IPS-NIHi7 (cell line): Measurements from ENCODE around the gene S100G.
A peak's percentile ranks its signal among the peaks of the same experiment; 100 is the strongest.
"Not testable (repeated sequence)": the region's sequence is repeated elsewhere in the genome, so short reads cannot be mapped to it uniquely, and the experiment has no call there.

Experiments
- DNase-seq: peaks from one replicate; pipeline ENCODE4 v3.0.0; 2012; ENCODE audit warnings: mixed read lengths; ENCODE audit errors: extremely low spot score

Gene S100G

GRCh38 chrX:16649858-16650257, at the start of gene S100G:
TSS of gene S100G (plus strand) at chrX:16650158. CDS start at chrX:16651007, 849 bp downstream.
- no peak for DNase-seq

GRCh38 chrX:16601885-16602284, 48.1 kb upstream of the S100G start:
- no peak for DNase-seq

- not testable (repeated sequence) for DNase-seq
These were observed 46.7 kb upstream of the S100G start for GRCh38 chrX:16603235-16603634.

GRCh38 chrX:16603822-16604221, 46.1 kb upstream of the S100G start:
- DNase-seq: no peak

- DNase-seq: no peak
These were observed 45.6 kb upstream of the S100G start for GRCh38 chrX:16604337-16604736.

- no peak for DNase-seq
These were observed 43.7 kb upstream of the S100G start for GRCh38 chrX:16606142-16606720.

GRCh38 chrX:16610121-16610621, 39.8 kb upstream of the S100G start:
- DNase-seq: no peak

GRCh38 chrX:16610654-16611053, 39.3 kb upstream of the S100G start:
- not testable (repeated sequence) for DNase-seq

GRCh38 chrX:16612257-16612897, 37.6 kb upstream of the S100G start:
- peak; percentile 48 for DNase-seq

- DNase-seq: no peak
These were observed 32.6 kb upstream of the S100G start for GRCh38 chrX:16617382-16617781.

- no peak for DNase-seq
These were observed 31.5 kb upstream of the S100G start for GRCh38 chrX:16618422-16618821.

- no peak for DNase-seq
These were observed 30.9 kb upstream of the S100G start for GRCh38 chrX:16619024-16619423.

GRCh38 chrX:16628511-16628910, 21.4 kb upstream of the S100G start:
- DNase-seq: not testable (repeated sequence)

- peak; percentile 70 for DNase-seq
These were observed 20.9 kb upstream of the S100G start for GRCh38 chrX:16628946-16629595.

GRCh38 chrX:16629909-16630308, 20.0 kb upstream of the S100G start:
- DNase-seq: no peak

GRCh38 chrX:16633754-16634153, 16.2 kb upstream of the S100G start:
- no peak for DNase-seq

- DNase-seq: no peak
These were observed 14.9 kb upstream of the S100G start for GRCh38 chrX:16635040-16635439.

GRCh38 chrX:16635596-16635995, 14.4 kb upstream of the S100G start:
- no peak for DNase-seq

GRCh38 chrX:16638533-16638932, 11.4 kb upstream of the S100G start:
- no peak for DNase-seq

GRCh38 chrX:16639966-16640365, 10.0 kb upstream of the S100G start:
- DNase-seq: no peak

GRCh38 chrX:16640823-16641222, 9.1 kb upstream of the S100G start:
- no peak for DNase-seq

- DNase-seq: no peak
These were observed 6.8 kb upstream of the S100G start for GRCh38 chrX:16643176-16643575.
